GM18858 (cell line): Measurements from ENCODE around the gene CDK3.
A peak's percentile ranks its signal among the peaks of the same experiment; 100 is the strongest.
"Not testable (repeated sequence)": the region's sequence is repeated elsewhere in the genome, so short reads cannot be mapped to it uniquely, and the experiment has no call there.

Source experiments
- ATAC-seq: cut with Tn5 transposase; IDR thresholded peaks from one replicate; pipeline ENCODE4 v1.9.1; 2021; ENCODE audit not compliant: unreplicated experiment

CDK3 gene

GRCh38 chr17:76000755-76001521 is at the start of gene CDK3:
CDK3 (plus strand) TSS chr17:76000855; CDS start chr17:76001426, 571 bp downstream.
- ATAC-seq, result no peak

- no peak for ATAC-seq
These were observed 49.6 kb upstream of the CDK3 start for GRCh38 chr17:75950855-75951554.

GRCh38 chr17:75959051-75959838 is 41.4 kb upstream of the CDK3 start:
- no peak for ATAC-seq

GRCh38 chr17:75959839-75960511 is 40.7 kb upstream of the CDK3 start:
- no peak for ATAC-seq

- no peak for ATAC-seq
These were observed 35.2 kb upstream of the CDK3 start for GRCh38 chr17:75965468-75965867.

- not testable (repeated sequence) for ATAC-seq
These were observed 31.6 kb upstream of the CDK3 start for GRCh38 chr17:75969044-75969443.

- ATAC-seq, result no peak
These were observed 30.6 kb upstream of the CDK3 start for GRCh38 chr17:75970011-75970523.

GRCh38 chr17:75970626-75971025 is 30.0 kb upstream of the CDK3 start:
- no peak for ATAC-seq

GRCh38 chr17:75975187-75975586 is 25.5 kb upstream of the CDK3 start:
- not testable (repeated sequence) for ATAC-seq

GRCh38 chr17:75975757-75976174 is 24.9 kb upstream of the CDK3 start:
- ATAC-seq, result no peak

GRCh38 chr17:75976175-75976848 is 24.3 kb upstream of the CDK3 start:
- ATAC-seq, result no peak

GRCh38 chr17:75978938-75979704 is 21.5 kb upstream of the CDK3 start, which contains the start of the genes ACOX1 and TEN1:
ACOX1 (minus strand) TSS chr17:75979166; CDS start chr17:75979073, 93 bp downstream.
TEN1 (plus strand) TSS chr17:75979240; CDS start chr17:75986193, 6,953 bp downstream.
- ATAC-seq, result peak; percentile 68

GRCh38 chr17:75979705-75980187 is 20.9 kb upstream of the CDK3 start:
- ATAC-seq, result no peak

- ATAC-seq, result no peak
These were observed 20.3 kb upstream of the CDK3 start for GRCh38 chr17:75980188-75981018.

GRCh38 chr17:75981019-75981615 is 19.5 kb upstream of the CDK3 start:
- no peak for ATAC-seq

- ATAC-seq, result no peak
These were observed 17.0 kb upstream of the CDK3 start for GRCh38 chr17:75983501-75984181.

- ATAC-seq, result no peak
These were observed 14.7 kb upstream of the CDK3 start for GRCh38 chr17:75985986-75986385.
